Cardiac muscle cell (in vitro differentiated cells and primary cell): ENCODE results near the gene PEX11A. TPM values are rescaled to one million over a fixed set of nuclear protein-coding genes. Genes with fewer than 3 reads are reported as not detected.

Experiments used
- DNase-seq, 2 donors: peaks; one replicate each; pipeline versions ENCODE4 v3.0.0 to v3.0.0-alpha.2; 2010 to 2017; ENCODE audit warnings: low read depth in 1 of 2, low spot score in 1 of 2
- H3K27ac ChIP-seq: fragments of 200-600 bp; sonication (generic); 2 replicates; pipeline ENCODE4 v1.5.1; 2016
- H3K27me3 ChIP-seq: fragments of 200-600 bp; sonication (generic); 2 replicates; pipeline ENCODE4 v1.6.0; 2016; ENCODE audit warnings: control low read depth
- H3K36me3 ChIP-seq: fragments of 200-600 bp; sonication (generic); 2 replicates; pipeline ENCODE4 v1.5.1; 2016; ENCODE audit warnings: control low read depth
- H3K4me1 ChIP-seq: fragments of 200-600 bp; sonication (generic); 2 replicates; pipeline ENCODE4 v1.8.1; 2017; ENCODE audit warnings: low read depth, mild to moderate bottlenecking, mixed run types
- H3K4me3 ChIP-seq: fragments of 200-600 bp; sonication (generic); 2 replicates; pipeline ENCODE4 v1.5.1; 2016; ENCODE audit warnings: mild to moderate bottlenecking
- H3K9me3 ChIP-seq: fragments of 200-600 bp; sonication (generic); 2 replicates; pipeline ENCODE4 v1.5.1; 2017; ENCODE audit warnings: low read depth, mild to moderate bottlenecking, control low read depth
- CTCF ChIP-seq: IDR thresholded peaks from 2 replicates; pipeline ENCODE4 v1.5.1; 2012; ENCODE audit warnings: low read depth, mild to moderate bottlenecking, low read length
- polyA plus RNA-seq: library from polyadenylated mRNA; unstranded; fragments of >200 nt; fragmentation: Nextera tagmentation; extraction: Ambion mirVana; gene quantifications from 2 replicates; pipeline ENCODE4 v1.2.1, GENCODE V29; 2016
- total RNA-seq: library from RNA; depleted of rRNA; stranded (reverse); fragments of >200 nt; gene quantifications from 2 replicates; pipeline ENCODE4 v1.2.3, GENCODE V29; 2016

Gene PEX11A
- total and polyA plus RNA-seq, 2 experiments from 2014 or later, result 5.9 to 12.0 TPM

GRCh38 chr15:89632563-89633430 lies 57.8 kb downstream of the PEX11A start:
- H3K36me3 ChIP-seq, result peaks cover 57% of the 10 kb centered on the region
- no peak overlapping the region for H3K4me3 ChIP-seq
- TF ChIP-seq CTCF, result no peak
- no peaks in the 10 kb centered on the region for H3K9me3 ChIP-seq
- H3K27me3 ChIP-seq, result no peaks in the 10 kb centered on the region
- no peaks in the 10 kb centered on the region for H3K4me1 ChIP-seq
- DNase-seq, result no peak
- no peak overlapping the region for H3K27ac ChIP-seq

GRCh38 chr15:89631902-89632264 lies 58.7 kb downstream of the PEX11A start:
- Histone ChIP-seq H3K36me3 (peaks cover 62% of the 10 kb centered on the region), H3K4me1 (no peaks in the 10 kb centered on the region), H3K4me3 (no peak overlapping the region), H3K27ac (no peak overlapping the region), H3K27me3 (no peaks in the 10 kb centered on the region), H3K9me3 (no peaks in the 10 kb centered on the region)
- no peak for DNase-seq
- TF ChIP-seq CTCF, result no peak

Other genes starting within 250 kb of the PEX11A start
- gene RHCG, start 194.2 kb downstream of the PEX11A start, total RNA-seq, result not detected in 2 replicates
- gene RHCG, start 194.2 kb downstream of the PEX11A start, polyA plus RNA-seq, result 0.23 TPM in 1 of 2 replicates, not detected in the other
- gene TICRR, start 115.3 kb downstream of the PEX11A start, total RNA-seq, result 3.8 and 11.0 TPM in 2 replicates
- 2.7 and 5.6 TPM in 2 replicates for gene TICRR, start 115.3 kb downstream of the PEX11A start, polyA plus RNA-seq
- 24.4 and 33.8 TPM in 2 replicates for gene KIF7, start 35.3 kb downstream of the PEX11A start, total RNA-seq
- gene KIF7, start 35.3 kb downstream of the PEX11A start, polyA plus RNA-seq, result 12.5 and 23.1 TPM in 2 replicates
- gene PLIN1, start 11.4 kb downstream of the PEX11A start, total RNA-seq, result 0.32 and 0.57 TPM in 2 replicates
- 0.09 and 0.85 TPM in 2 replicates for gene PLIN1, start 11.4 kb downstream of the PEX11A start, polyA plus RNA-seq
- gene WDR93, start 57 bp upstream of the PEX11A start, total RNA-seq, result 0.06 and 0.70 TPM in 2 replicates
- 0.59 and 0.73 TPM in 2 replicates for gene WDR93, start 57 bp upstream of the PEX11A start, polyA plus RNA-seq
- gene MESP1, start 60.5 kb upstream of the PEX11A start, total RNA-seq, result 1.9 and 5.3 TPM in 2 replicates
- 9.3 and 9.9 TPM in 2 replicates for gene MESP1, start 60.5 kb upstream of the PEX11A start, polyA plus RNA-seq
- gene MESP2, start 85.6 kb upstream of the PEX11A start, total RNA-seq, result 0.32 and 2.4 TPM in 2 replicates
- 1.1 and 2.5 TPM in 2 replicates for gene MESP2, start 85.6 kb upstream of the PEX11A start, polyA plus RNA-seq
- gene ANPEP, start 124.1 kb upstream of the PEX11A start, total RNA-seq, result 0.21 TPM in 1 of 2 replicates, not detected in the other
- 0.17 and 0.20 TPM in 2 replicates for gene ANPEP, start 124.1 kb upstream of the PEX11A start, polyA plus RNA-seq
- gene AP3S2, start 203.2 kb upstream of the PEX11A start, total RNA-seq, result 37.9 and 50.2 TPM in 2 replicates
- 31.0 and 34.6 TPM in 2 replicates for gene AP3S2, start 203.2 kb upstream of the PEX11A start, polyA plus RNA-seq
- 19.4 and 26.6 TPM in 2 replicates for gene ARPIN, start 222.2 kb upstream of the PEX11A start, total RNA-seq
- gene ARPIN, start 222.2 kb upstream of the PEX11A start, polyA plus RNA-seq, result 10.5 and 12.9 TPM in 2 replicates